Measurements from ENCODE around the gene YPEL1.

Gene YPEL1

GRCh38 chr22:21766691-21767462 lies 31.3 kb upstream of the YPEL1 start:
- H3K4me2 ChIP-seq (ENCODE audit: low read depth, low read length, poor library complexity, severe bottlenecking): no peak overlapping the region
- no peak overlapping the region for H3K9ac ChIP-seq (ENCODE audit: low read depth, low read length, poor library complexity, severe bottlenecking)
- H4K20me1 ChIP-seq (ENCODE audit: insufficient read depth, low read length, poor library complexity, severe bottlenecking): no peaks in the 10 kb centered on the region
- no peaks in the 10 kb centered on the region for H3F3A ChIP-seq (ENCODE audit: low read depth)
- no peak for TF ChIP-seq EZH2phosphoT487 (IDR thresholded peaks at IDR 0.05; ENCODE audit: borderline replicate concordance)
- no peak overlapping the region for H3K4me3 ChIP-seq (ENCODE audit: low read length, poor library complexity, severe bottlenecking)
- no peaks in the 10 kb centered on the region for H3K79me2 ChIP-seq (ENCODE audit: insufficient read depth, low read length)
- H2AFZ ChIP-seq (ENCODE audit: low read length): no peak overlapping the region
- H3K36me3 ChIP-seq (ENCODE audit: insufficient read depth, low read length): peaks cover 97% of the 10 kb centered on the region; the same call in 1 of the 2 replicates
- H3K4me1 ChIP-seq (ENCODE audit: insufficient read depth, low read length, poor library complexity, severe bottlenecking): peaks cover 5% of the 10 kb centered on the region
- no peaks in the 10 kb centered on the region for H3K9me2 ChIP-seq (replicated peaks; ENCODE audit: low read depth, low read length)
- no peaks in the 10 kb centered on the region for H3K9me3 ChIP-seq (ENCODE audit: insufficient read depth, low read depth, low read length)
- H3K27me3 ChIP-seq (ENCODE audit: insufficient read depth, low read length, poor library complexity, severe bottlenecking): no peaks in the 10 kb centered on the region

- no peak for TF ChIP-seq EZH2phosphoT487 (IDR thresholded peaks at IDR 0.05; ENCODE audit: borderline replicate concordance)
- no peak for TF ChIP-seq CTCF (conservative IDR thresholded peaks at IDR 0.05; ENCODE audit: low read length)
- H3K36me3 ChIP-seq (ENCODE audit: insufficient read depth, low read length): peaks cover 91% of the 10 kb centered on the region; the same call in 1 of the 2 replicates
Measured at GRCh38 chr22:21765909-21766529, 30.4 kb upstream of the YPEL1 start.

GRCh38 chr22:21764038-21764804 lies 28.6 kb upstream of the YPEL1 start:
- no peak for TF ChIP-seq EZH2phosphoT487 (IDR thresholded peaks at IDR 0.05; ENCODE audit: borderline replicate concordance)
- no peak for TF ChIP-seq CTCF (conservative IDR thresholded peaks at IDR 0.05; ENCODE audit: low read length)
- H4K20me1 ChIP-seq (ENCODE audit: insufficient read depth, low read length, poor library complexity, severe bottlenecking): no peaks in the 10 kb centered on the region
- H3K36me3 ChIP-seq (ENCODE audit: insufficient read depth, low read length): peaks cover 73% of the 10 kb centered on the region; the same call in 1 of the 2 replicates
- no peak overlapping the region for H3K4me3 ChIP-seq (ENCODE audit: low read length, poor library complexity, severe bottlenecking)
- H3F3A ChIP-seq (ENCODE audit: low read depth): no peaks in the 10 kb centered on the region
- H3K4me2 ChIP-seq (ENCODE audit: low read depth, low read length, poor library complexity, severe bottlenecking): no peak overlapping the region
- H3K27me3 ChIP-seq (ENCODE audit: insufficient read depth, low read length, poor library complexity, severe bottlenecking): no peaks in the 10 kb centered on the region
- no peak overlapping the region for H2AFZ ChIP-seq (ENCODE audit: low read length)
- peaks cover 5% of the 10 kb centered on the region for H3K4me1 ChIP-seq (ENCODE audit: insufficient read depth, low read length, poor library complexity, severe bottlenecking)
- H3K9ac ChIP-seq (ENCODE audit: low read depth, low read length, poor library complexity, severe bottlenecking): no peak overlapping the region
- no peaks in the 10 kb centered on the region for H3K9me2 ChIP-seq (replicated peaks; ENCODE audit: low read depth, low read length)
- no peaks in the 10 kb centered on the region for H3K9me3 ChIP-seq (ENCODE audit: insufficient read depth, low read depth, low read length)
- H3K79me2 ChIP-seq (ENCODE audit: insufficient read depth, low read length): no peaks in the 10 kb centered on the region

More at GRCh38 chr22:21765909-21766529, 30.4 kb upstream of the YPEL1 start:
- Histone ChIP-seq H3K9me2 (replicated peaks; ENCODE audit: low read depth, low read length) (no peaks in the 10 kb centered on the region), H3K9ac (ENCODE audit: low read depth, low read length, poor library complexity, severe bottlenecking) (no peak overlapping the region), H3F3A (ENCODE audit: low read depth) (no peaks in the 10 kb centered on the region), H3K4me1 (ENCODE audit: insufficient read depth, low read length, poor library complexity, severe bottlenecking) (peaks cover 5% of the 10 kb centered on the region), H2AFZ (ENCODE audit: low read length) (no peak overlapping the region), H3K9me3 (ENCODE audit: insufficient read depth, low read depth, low read length) (no peaks in the 10 kb centered on the region), H3K4me3 (ENCODE audit: low read length, poor library complexity, severe bottlenecking) (no peak overlapping the region), H3K79me2 (ENCODE audit: insufficient read depth, low read length) (no peaks in the 10 kb centered on the region), H3K27me3 (ENCODE audit: insufficient read depth, low read length, poor library complexity, severe bottlenecking) (no peaks in the 10 kb centered on the region), H3K4me2 (ENCODE audit: low read depth, low read length, poor library complexity, severe bottlenecking) (no peak overlapping the region), H4K20me1 (ENCODE audit: insufficient read depth, low read length, poor library complexity, severe bottlenecking) (no peaks in the 10 kb centered on the region)

Data from Loucy (cell line).